Glutamatergic neuron (in vitro differentiated cells): Measurements from ENCODE around the gene GPR148. TPM values are rescaled to one million over a fixed set of nuclear protein-coding genes. Genes with fewer than 3 reads are reported as not detected.
A peak's percentile ranks its signal among the peaks of the same experiment; 100 is the strongest.

Experiments
- DNase-seq: peaks from one replicate; pipeline ENCODE4 v3.0.0; 2022
- H3K27ac Mint-ChIP-seq: one replicate; pipeline ENCODE4 v1.8.0; 2020; ENCODE audit warnings: mild to moderate bottlenecking, mixed read lengths, inconsistent platforms; ENCODE audit not compliant: unreplicated experiment
- H3K27me3 Mint-ChIP-seq: one replicate; pipeline ENCODE4 v1.8.0; 2020; ENCODE audit warnings: mild to moderate bottlenecking, moderate library complexity, mixed read lengths, inconsistent platforms; ENCODE audit not compliant: unreplicated experiment
- H3K36me3 Mint-ChIP-seq: one replicate; pipeline ENCODE4 v1.8.0; 2020; ENCODE audit warnings: mild to moderate bottlenecking, mixed read lengths, inconsistent platforms; ENCODE audit not compliant: unreplicated experiment
- H3K4me1 Mint-ChIP-seq: one replicate; pipeline ENCODE4 v1.8.0; 2020; ENCODE audit warnings: mild to moderate bottlenecking, low read depth, mixed read lengths, inconsistent platforms; ENCODE audit not compliant: unreplicated experiment
- H3K4me3 Mint-ChIP-seq: one replicate; pipeline ENCODE4 v1.8.0; 2020; ENCODE audit warnings: mild to moderate bottlenecking, mixed read lengths, inconsistent platforms; ENCODE audit not compliant: unreplicated experiment
- H3K9me3 Mint-ChIP-seq: one replicate; pipeline ENCODE4 v1.8.0; 2020; ENCODE audit warnings: mild to moderate bottlenecking, moderate library complexity, mixed read lengths, inconsistent platforms; ENCODE audit not compliant: unreplicated experiment
- CTCF ChIP-seq: fragments of 200-600 bp; sonication (generic); IDR thresholded peaks from one replicate; pipeline ENCODE4 v1.5.0; 2021; ENCODE audit not compliant: partially characterized antibody, unreplicated experiment
- total RNA-seq: library from RNA; stranded (reverse); fragmentation: NEBNext Ultra II Directional; extraction: Animal tissue kit (Norgen Biotek cat#: 25700); gene quantifications from one replicate; pipeline ENCODE4 v1.2.1, GENCODE V29; 2021; ENCODE audit not compliant: unreplicated experiment

The GPR148 gene
- total RNA-seq, 1 donor from 2014 or later: not detected

- no peak overlapping the region for H3K27ac Mint-ChIP-seq
- H3K9me3 Mint-ChIP-seq: peaks cover 15% of the 10 kb centered on the region
- no peaks in the 10 kb centered on the region for H3K36me3 Mint-ChIP-seq
- H3K4me3 Mint-ChIP-seq: no peak overlapping the region
- TF ChIP-seq CTCF: no peak
- peaks cover 21% of the 10 kb centered on the region for H3K4me1 Mint-ChIP-seq
- peaks cover 16% of the 10 kb centered on the region for H3K27me3 Mint-ChIP-seq
- no peak for DNase-seq
Observed at GRCh38 chr2:130759906-130760753, 31.3 kb downstream of the GPR148 start.

- TF ChIP-seq CTCF: no peak
- no peak for DNase-seq
- Mint-ChIP-seq H3K27me3 (peaks cover 16% of the 10 kb centered on the region), H3K36me3 (no peaks in the 10 kb centered on the region), H3K4me1 (peaks cover 21% of the 10 kb centered on the region), H3K9me3 (peaks cover 15% of the 10 kb centered on the region), H3K27ac (no peak overlapping the region), H3K4me3 (peak overlapping the region; percentile 42)
Observed at GRCh38 chr2:130760754-130761751, 32.2 kb downstream of the GPR148 start.

- Mint-ChIP-seq H3K36me3 (no peaks in the 10 kb centered on the region), H3K4me3 (no peak overlapping the region), H3K27me3 (peaks cover 13% of the 10 kb centered on the region), H3K4me1 (peaks cover 20% of the 10 kb centered on the region), H3K9me3 (peaks cover 11% of the 10 kb centered on the region), H3K27ac (no peak overlapping the region)
- TF ChIP-seq CTCF: no peak
- DNase-seq: no peak
Observed at GRCh38 chr2:130762031-130762909, 33.4 kb downstream of the GPR148 start.

GRCh38 chr2:130762910-130763385 lies 34.1 kb downstream of the GPR148 start:
- Mint-ChIP-seq H3K27me3 (peaks cover 13% of the 10 kb centered on the region), H3K36me3 (no peaks in the 10 kb centered on the region), H3K4me3 (no peak overlapping the region), H3K4me1 (peaks cover 19% of the 10 kb centered on the region), H3K27ac (no peak overlapping the region), H3K9me3 (peaks cover 7% of the 10 kb centered on the region)
- TF ChIP-seq CTCF: no peak
- no peak for DNase-seq
